Upper lobe of left lung (tissue), 6 donors: ENCODE data around the gene WBP1L. TPM values are rescaled to one million over a fixed set of nuclear protein-coding genes. Genes with fewer than 3 reads are reported as not detected.

Source experiments
- ATAC-seq, 2 donors: fragments of 200-7000 bp; cut with Tn5 transposase; one replicate each; pipeline ENCODE4 v1.9.1; 2022; ENCODE audit warnings: mild to moderate bottlenecking in 2 of 2, moderate library complexity in 2 of 2; ENCODE audit not compliant: low FRiP score in 2 of 2
- DNase-seq, 2 donors: peaks; one replicate each; pipeline ENCODE4 v3.0.0-alpha.2; 2019 to 2020
- H3K27ac ChIP-seq, 4 donors: fragments of 200-600 bp; sonication (generic); one replicate each; pipeline ENCODE4 v1.5.1; 2016 to 2019
- H3K27me3 ChIP-seq, 4 donors: fragments of 200-600 bp; sonication (generic); one replicate each; pipeline ENCODE4 v1.5.1; 2017 to 2019
- H3K36me3 ChIP-seq, 4 donors: fragments of 200-600 bp; sonication (generic); one replicate each; pipeline ENCODE4 v1.5.1; 2016 to 2019
- H3K4me1 ChIP-seq, 4 donors: fragments of 200-600 bp; sonication (generic); one replicate each; pipeline ENCODE4 v1.5.1; 2018 to 2019
- H3K4me3 ChIP-seq, 4 donors: fragments of 200-600 bp; sonication (generic); one replicate each; pipeline ENCODE4 v1.5.1; 2017 to 2019; ENCODE audit warnings: mild to moderate bottlenecking in 2 of 4, moderate library complexity in 1 of 4
- H3K9me3 ChIP-seq, 4 donors: fragments of 200-600 bp; sonication (generic); one replicate each; pipeline ENCODE4 v1.5.1; 2018 to 2019
- CTCF ChIP-seq, 6 experiments: fragments of 450-650 bp in 4 of 6; fragments of 200-600 bp in 2 of 6; sonication (generic) in 2 of 6; IDR thresholded peaks; one replicate each; pipeline ENCODE4 v1.5.1; 2016 to 2019; ENCODE audit warnings: antibody characterized with exemption in 6 of 6
- EP300 ChIP-seq, 4 donors: sonication (generic); formaldehyde crosslinking; IDR thresholded peaks; one replicate each; pipeline ENCODE4 v1.5.1; 2017; ENCODE audit warnings: antibody characterized with exemption in 4 of 4, control low read depth in 2 of 4
- POLR2A ChIP-seq, 4 donors: fragments of 450-650 bp; IDR thresholded peaks; one replicate each; pipeline ENCODE4 v1.5.1; 2016 to 2017; ENCODE audit warnings: antibody characterized with exemption in 4 of 4, mild to moderate bottlenecking in 2 of 4
- POLR2AphosphoS5 ChIP-seq, 2 donors: sonication (generic); formaldehyde crosslinking; IDR thresholded peaks; one replicate each; pipeline ENCODE4 v1.5.1; 2017; ENCODE audit warnings: antibody characterized with exemption in 2 of 2
- WGBS, 2 donors: methylation state at CpG; one replicate each; pipeline ENCODE4 v1.1.5; 2017 to 2018; 5-methylcytosine and 5-hydroxymethylcytosine counted together
- total RNA-seq, 6 donors: library from RNA; depleted of rRNA in 4 of 6; stranded (reverse); fragments of >200 nt in 4 of 6; gene quantifications; one replicate each; pipeline versions ENCODE4 v1.1.0 to v1.2.1, GENCODE V29; 2016 to 2021
- donor health status: DM: no; HTN: no; CAD: no; lungs with moderate emphysema.
- donor health status: DM: no; HTN: yes; CAD: no; lungs with severe emphysema.

Gene WBP1L
- total RNA-seq, 6 donors from 2014 or later = 41.7 to 76.6 (median 54.7) TPM

GRCh38 chr10:102765336-102765735 is 21.6 kb downstream of the WBP1L start:
- H3K4me3 ChIP-seq = no peak overlapping the region
- H3K4me1 ChIP-seq = peaks cover 24 to 40% (median 26%) of the 10 kb centered on the region in 4 donors
- WGBS, 2 donors = 71 to 82% methylated on average over 7 of the region's 7 CpGs
- peak overlapping the region in 2 of 4 donors; percentile 6 to 14 for H3K27ac ChIP-seq
- TF ChIP-seq POLR2AphosphoS5 (IDR thresholded peaks at IDR 0.05) = no peak
- no peak for TF ChIP-seq CTCF (IDR thresholded peaks at IDR 0.05)
- TF ChIP-seq POLR2A (IDR thresholded peaks at IDR 0.05) = no peak
- no peak for TF ChIP-seq EP300 (IDR thresholded peaks at IDR 0.05)
- H3K27me3 ChIP-seq = no peaks in the 10 kb centered on the region
- DNase-seq (no peak), ATAC-seq (no peak)
- H3K9me3 ChIP-seq = no peaks in the 10 kb centered on the region
- peaks cover 0 to 3% (median 0%) of the 10 kb centered on the region in 4 donors for H3K36me3 ChIP-seq

GRCh38 chr10:102767428-102768160 is 23.8 kb downstream of the WBP1L start:
- H3K9me3 ChIP-seq = no peaks in the 10 kb centered on the region
- H3K27me3 ChIP-seq = no peaks in the 10 kb centered on the region
- peaks cover 25 to 42% (median 28%) of the 10 kb centered on the region in 4 donors for H3K4me1 ChIP-seq
- no peak overlapping the region for H3K4me3 ChIP-seq
- DNase-seq = no peak
- WGBS, 2 donors = 86 to 88% methylated on average over 9 of the region's 9 CpGs
- TF ChIP-seq EP300 (IDR thresholded peaks at IDR 0.05) (no peak), CTCF (IDR thresholded peaks at IDR 0.05) (no peak), POLR2A (IDR thresholded peaks at IDR 0.05) (no peak), POLR2AphosphoS5 (IDR thresholded peaks at IDR 0.05) (no peak)
- no peak for ATAC-seq
- H3K27ac ChIP-seq = no peak overlapping the region
- peaks cover 0 to 3% (median 0%) of the 10 kb centered on the region in 4 donors for H3K36me3 ChIP-seq

- Histone ChIP-seq H3K36me3 (peaks cover 0 to 3% (median 0%) of the 10 kb centered on the region in 4 donors), H3K27ac (peak overlapping the region in 2 of 4 donors; percentile 45 to 61), H3K4me3 (no peak overlapping the region), H3K4me1 (peaks cover 34 to 48% (median 36%) of the 10 kb centered on the region in 4 donors), H3K27me3 (no peaks in the 10 kb centered on the region), H3K9me3 (no peaks in the 10 kb centered on the region)
- TF ChIP-seq POLR2AphosphoS5 (IDR thresholded peaks at IDR 0.05) = no peak
- TF ChIP-seq CTCF (IDR thresholded peaks at IDR 0.05) = no peak
- TF ChIP-seq EP300 (IDR thresholded peaks at IDR 0.05) = no peak
- no peak for TF ChIP-seq POLR2A (IDR thresholded peaks at IDR 0.05)
- ATAC-seq = no peak
- WGBS, 2 donors = 64 to 67% methylated on average over 7 of the region's 7 CpGs
- no peak for DNase-seq
Measured at GRCh38 chr10:102769375-102770107, 25.8 kb downstream of the WBP1L start.

- ATAC-seq = no peak
- Histone ChIP-seq H3K9me3 (no peaks in the 10 kb centered on the region), H3K4me1 (peaks cover 35 to 48% (median 36%) of the 10 kb centered on the region in 4 donors), H3K27ac (peak overlapping the region in 2 of 4 donors; percentile 45 to 52), H3K4me3 (no peak overlapping the region), H3K36me3 (peaks cover 0 to 3% (median 0%) of the 10 kb centered on the region in 4 donors), H3K27me3 (no peaks in the 10 kb centered on the region)
- DNase-seq = no peak
- 62 to 68% methylated on average over 3 of the region's 3 CpGs for WGBS, 2 donors
- no peak for TF ChIP-seq POLR2AphosphoS5 (IDR thresholded peaks at IDR 0.05)
- TF ChIP-seq POLR2A (IDR thresholded peaks at IDR 0.05) = no peak
- no peak for TF ChIP-seq CTCF (IDR thresholded peaks at IDR 0.05)
- TF ChIP-seq EP300 (IDR thresholded peaks at IDR 0.05) = no peak
Measured at GRCh38 chr10:102770108-102770482, 26.3 kb downstream of the WBP1L start.
